T-helper 1 cell treated with Interleukin-12 subunit alpha and Interleukin-12 subunit beta and Interleukin-4 antibody, amounts not matched to agents 30 μg/mL and 1 μg/mL, for 36 hours (primary cell): ENCODE data around the gene HRH4.

ENCODE experiments used
- H3K27ac Mint-ChIP-seq: one replicate; pipeline ENCODE4 v1.8.0; 2021; ENCODE audit warnings: mild to moderate bottlenecking, mixed read lengths
- H3K27me3 Mint-ChIP-seq: one replicate; pipeline ENCODE4 v1.8.0; 2021; ENCODE audit warnings: low read depth, mixed read lengths
- H3K36me3 Mint-ChIP-seq: one replicate; pipeline ENCODE4 v1.8.0; 2021; ENCODE audit warnings: low read depth, mixed read lengths
- H3K4me1 Mint-ChIP-seq: one replicate; pipeline ENCODE4 v1.8.0; 2021; ENCODE audit warnings: low read depth, mixed read lengths
- H3K4me3 Mint-ChIP-seq: one replicate; pipeline ENCODE4 v1.8.0; 2021; ENCODE audit warnings: mild to moderate bottlenecking, moderate library complexity, mixed read lengths
- H3K9me3 Mint-ChIP-seq: one replicate; pipeline ENCODE4 v1.8.0; 2021; ENCODE audit warnings: mixed read lengths

HRH4 gene

DNA sequence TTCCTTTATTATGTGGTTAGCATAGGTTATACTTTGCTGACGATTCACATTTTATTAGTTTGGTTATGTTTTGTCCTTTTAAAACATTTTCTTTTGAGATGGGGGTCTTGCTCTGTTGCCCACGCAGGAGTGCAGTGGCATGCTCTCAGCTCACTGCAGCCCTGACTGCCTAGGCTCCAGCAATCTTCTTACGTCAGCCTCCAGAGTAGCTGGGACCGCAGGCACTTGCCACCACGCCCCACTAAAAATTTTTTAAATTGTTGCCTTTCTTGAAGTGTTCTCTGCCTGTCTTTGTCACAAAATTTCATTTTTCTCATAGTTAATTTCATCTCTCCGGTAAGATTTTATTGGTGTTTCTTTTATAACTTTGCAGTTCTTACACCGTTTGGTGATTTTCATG lies 18.9 kb downstream of the HRH4 start:
- Mint-ChIP-seq H3K27ac (no peak overlapping the region), H3K9me3 (peaks cover 3% of the 10 kb centered on the region), H3K4me3 (no peak overlapping the region), H3K4me1 (no peaks in the 10 kb centered on the region), H3K27me3 (peaks cover 26% of the 10 kb centered on the region), H3K36me3 (no peaks in the 10 kb centered on the region)

- Mint-ChIP-seq H3K36me3 (no peaks in the 10 kb centered on the region), H3K4me1 (peaks cover 3% of the 10 kb centered on the region), H3K27ac (no peak overlapping the region), H3K4me3 (no peak overlapping the region), H3K9me3 (peaks cover 3% of the 10 kb centered on the region), H3K27me3 (peaks cover 26% of the 10 kb centered on the region)
Measured at GRCh38 chr18:24482821-24483220, 22.4 kb downstream of the HRH4 start.

GRCh38 chr18:24485681-24486080 lies 25.2 kb downstream of the HRH4 start:
- H3K27me3 Mint-ChIP-seq: peaks cover 21% of the 10 kb centered on the region
- no peaks in the 10 kb centered on the region for H3K36me3 Mint-ChIP-seq
- no peaks in the 10 kb centered on the region for H3K9me3 Mint-ChIP-seq
- no peak overlapping the region for H3K27ac Mint-ChIP-seq
- H3K4me1 Mint-ChIP-seq: peaks cover 10% of the 10 kb centered on the region
- no peak overlapping the region for H3K4me3 Mint-ChIP-seq

GRCh38 chr18:24486684-24487083 lies 26.2 kb downstream of the HRH4 start:
- Mint-ChIP-seq H3K36me3 (no peaks in the 10 kb centered on the region), H3K4me1 (peaks cover 11% of the 10 kb centered on the region), H3K9me3 (no peaks in the 10 kb centered on the region), H3K4me3 (no peak overlapping the region), H3K27ac (no peak overlapping the region), H3K27me3 (peaks cover 19% of the 10 kb centered on the region)

DNA sequence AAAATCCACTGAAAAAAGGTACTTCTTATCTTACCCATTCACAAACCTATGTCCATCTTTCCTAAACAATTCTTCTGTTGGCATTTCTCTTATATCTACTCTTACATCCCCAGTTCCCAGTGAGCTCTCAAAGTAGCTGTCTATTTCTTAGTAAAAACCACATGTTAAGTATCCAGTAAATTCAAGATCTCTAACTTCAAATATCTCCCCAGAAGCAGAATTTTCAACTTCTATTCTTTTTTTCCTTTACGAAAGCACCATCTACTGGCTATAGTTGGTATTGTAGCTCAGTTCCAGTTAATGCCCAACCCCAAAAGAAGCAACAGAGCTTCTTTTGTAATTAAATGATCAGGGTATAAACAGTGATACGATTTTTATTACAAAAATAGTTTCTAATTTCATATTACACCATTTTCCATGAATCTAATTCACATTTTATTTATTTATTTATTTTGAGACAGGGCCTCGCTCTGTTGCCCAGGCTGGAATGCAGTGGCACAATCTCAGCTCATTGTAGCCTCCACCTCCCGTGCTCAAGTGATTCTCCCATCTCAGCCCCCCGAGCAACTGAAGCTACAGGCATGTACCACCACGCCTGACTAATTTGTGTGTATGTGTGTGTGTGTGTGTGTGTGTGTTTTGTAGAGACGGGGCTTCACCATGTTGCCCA lies 28.5 kb downstream of the HRH4 start:
- Mint-ChIP-seq H3K36me3 (no peaks in the 10 kb centered on the region), H3K4me3 (no peak overlapping the region), H3K9me3 (no peaks in the 10 kb centered on the region), H3K4me1 (peaks cover 12% of the 10 kb centered on the region), H3K27ac (no peak overlapping the region), H3K27me3 (peaks cover 25% of the 10 kb centered on the region)

DNA sequence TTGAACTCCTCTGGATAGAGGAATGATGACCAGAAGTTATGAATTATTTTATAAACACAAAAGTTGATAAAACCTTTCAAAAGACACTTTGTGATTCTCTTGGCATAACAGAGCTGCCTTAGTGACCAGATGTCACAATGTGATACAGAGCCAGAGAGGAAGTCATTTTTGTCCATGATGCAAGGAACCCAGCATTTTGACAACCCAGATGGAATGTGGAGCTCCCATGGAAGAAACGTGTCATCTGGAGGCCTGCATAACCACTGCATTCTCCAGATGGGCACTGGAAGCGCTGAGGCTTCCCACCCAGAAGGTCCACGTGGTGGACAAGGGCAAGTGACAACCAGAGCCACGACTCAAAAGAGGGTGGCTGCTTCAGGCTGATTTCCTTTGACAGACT lies 30.1 kb downstream of the HRH4 start:
- H3K27me3 Mint-ChIP-seq: peaks cover 31% of the 10 kb centered on the region
- peaks cover 12% of the 10 kb centered on the region for H3K4me1 Mint-ChIP-seq
- no peaks in the 10 kb centered on the region for H3K9me3 Mint-ChIP-seq
- H3K4me3 Mint-ChIP-seq: no peak overlapping the region
- H3K27ac Mint-ChIP-seq: no peak overlapping the region
- no peaks in the 10 kb centered on the region for H3K36me3 Mint-ChIP-seq

DNA sequence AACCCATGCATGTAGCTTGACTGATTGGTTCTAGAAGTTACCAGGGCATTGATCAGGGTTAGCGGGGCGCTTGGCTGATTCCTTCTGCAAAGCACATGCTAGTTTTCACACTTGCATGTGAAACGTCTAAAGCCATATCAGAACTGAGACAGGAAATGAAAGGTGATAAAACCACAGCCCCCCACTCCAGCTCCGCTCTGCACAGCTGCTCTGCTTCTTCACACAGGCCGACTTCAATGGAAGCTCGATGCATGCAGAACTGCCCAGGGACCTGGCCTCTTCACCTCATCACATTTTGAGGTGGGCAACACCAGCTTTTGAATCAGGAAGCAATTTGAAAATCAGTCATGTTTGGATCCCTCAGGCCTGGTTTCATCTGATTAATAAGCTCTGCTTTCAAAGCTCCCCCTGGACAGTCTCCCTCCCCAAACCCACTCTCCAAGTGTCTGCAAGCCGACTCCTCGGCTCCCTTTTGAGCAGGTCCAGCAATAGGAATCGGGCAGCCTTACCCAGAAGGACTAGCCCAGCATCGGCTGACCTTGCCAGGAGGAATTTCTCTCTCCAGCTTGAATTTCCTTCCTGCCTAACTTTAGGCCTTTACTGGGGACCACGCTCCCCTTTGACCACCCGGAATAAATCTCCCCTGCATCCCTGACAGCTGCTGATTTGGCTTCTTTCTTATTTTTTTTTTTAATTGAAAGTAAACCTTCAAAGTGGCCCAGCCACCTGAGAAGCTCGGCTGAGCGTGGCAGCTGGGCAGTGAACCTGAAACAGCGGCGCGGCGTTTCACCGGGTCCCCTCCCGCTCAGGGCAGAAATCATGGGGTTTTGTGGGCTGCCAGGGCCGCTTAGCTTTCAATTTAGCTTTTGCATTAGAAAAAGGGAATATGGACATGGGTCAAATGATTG lies 31.7 kb downstream of the HRH4 start:
- Mint-ChIP-seq H3K4me1 (peaks cover 12% of the 10 kb centered on the region), H3K27me3 (peaks cover 30% of the 10 kb centered on the region), H3K9me3 (no peaks in the 10 kb centered on the region), H3K27ac (no peak overlapping the region), H3K4me3 (no peak overlapping the region), H3K36me3 (no peaks in the 10 kb centered on the region)

DNA sequence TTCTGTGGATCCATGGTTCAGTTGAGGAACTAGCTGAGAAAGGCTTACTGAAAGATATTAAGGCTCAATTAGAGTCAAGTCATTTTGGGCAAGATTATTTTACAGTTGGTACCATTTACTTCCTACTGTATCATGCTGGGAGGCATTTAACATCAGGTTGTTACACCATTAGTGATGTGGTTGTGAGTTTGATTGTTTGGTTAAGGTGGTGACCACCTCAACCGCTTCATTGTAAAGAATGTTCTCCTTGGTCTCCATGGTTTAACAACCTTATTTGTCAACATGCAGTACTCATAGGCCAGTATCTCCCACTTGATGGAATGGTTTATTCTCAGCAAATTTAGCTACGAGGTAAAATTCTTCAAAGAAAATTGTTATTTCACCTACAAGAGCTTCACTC lies 34.1 kb downstream of the HRH4 start:
- H3K36me3 Mint-ChIP-seq: no peaks in the 10 kb centered on the region
- H3K4me1 Mint-ChIP-seq: peaks cover 3% of the 10 kb centered on the region
- H3K27me3 Mint-ChIP-seq: peaks cover 19% of the 10 kb centered on the region
- H3K4me3 Mint-ChIP-seq: no peak overlapping the region
- no peak overlapping the region for H3K27ac Mint-ChIP-seq
- H3K9me3 Mint-ChIP-seq: no peaks in the 10 kb centered on the region

DNA sequence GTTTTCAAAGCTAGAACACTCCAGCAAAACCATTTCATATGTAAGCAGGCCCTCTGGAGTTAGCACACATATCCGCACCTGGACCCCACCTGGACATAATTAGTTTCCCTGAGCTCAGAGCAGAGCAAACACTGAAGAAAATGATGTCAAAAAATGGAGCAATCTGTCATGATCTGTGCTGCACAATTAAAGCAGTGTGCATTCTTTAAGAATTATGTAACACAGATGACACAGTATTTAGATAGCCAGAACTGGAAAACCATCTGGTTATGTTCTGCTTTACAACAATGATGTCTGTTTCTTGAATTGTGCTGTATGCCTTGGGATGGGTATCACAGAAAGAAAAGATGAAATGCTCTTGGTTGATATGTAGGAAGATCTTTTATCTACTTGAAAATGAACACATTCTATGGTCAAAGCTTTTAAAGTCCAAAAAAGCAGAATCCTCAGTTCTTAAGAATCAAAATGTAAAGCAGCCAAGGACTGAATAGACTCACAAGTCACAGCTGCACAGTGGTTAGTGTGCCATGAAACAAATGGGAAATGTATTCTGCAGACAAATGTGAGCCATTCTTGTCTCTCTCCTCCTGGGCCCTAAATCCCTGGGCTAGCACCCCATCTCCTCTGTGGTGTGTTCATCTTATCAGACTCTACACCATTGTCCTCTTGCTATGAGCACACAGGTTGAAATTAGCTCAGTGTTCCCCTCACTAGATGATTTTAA lies 36.8 kb downstream of the HRH4 start:
- peaks cover 17% of the 10 kb centered on the region for H3K27me3 Mint-ChIP-seq
- no peaks in the 10 kb centered on the region for H3K9me3 Mint-ChIP-seq
- no peak overlapping the region for H3K4me3 Mint-ChIP-seq
- no peaks in the 10 kb centered on the region for H3K4me1 Mint-ChIP-seq
- no peak overlapping the region for H3K27ac Mint-ChIP-seq
- H3K36me3 Mint-ChIP-seq: no peaks in the 10 kb centered on the region

DNA sequence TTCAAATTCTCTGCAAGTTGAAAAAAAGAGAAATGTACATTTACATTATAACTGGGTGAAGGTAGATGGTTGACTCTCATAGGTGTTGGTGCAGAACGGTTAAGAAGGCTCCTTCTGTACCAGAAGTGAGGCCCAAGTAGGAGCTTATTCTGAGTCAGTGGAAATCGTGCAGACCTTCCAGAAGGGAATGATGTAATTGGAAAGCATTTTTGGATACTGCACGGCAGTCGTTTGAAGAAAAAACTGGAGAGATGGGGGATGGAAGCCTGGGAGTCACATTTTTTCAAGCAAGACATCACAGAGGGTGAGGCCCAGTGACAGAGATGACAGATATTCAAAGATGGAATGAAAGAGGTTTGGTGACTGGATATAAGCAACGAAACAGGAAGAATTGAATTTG lies 39.4 kb downstream of the HRH4 start:
- Mint-ChIP-seq H3K27ac (no peak overlapping the region), H3K27me3 (peaks cover 10% of the 10 kb centered on the region), H3K36me3 (no peaks in the 10 kb centered on the region)

DNA sequence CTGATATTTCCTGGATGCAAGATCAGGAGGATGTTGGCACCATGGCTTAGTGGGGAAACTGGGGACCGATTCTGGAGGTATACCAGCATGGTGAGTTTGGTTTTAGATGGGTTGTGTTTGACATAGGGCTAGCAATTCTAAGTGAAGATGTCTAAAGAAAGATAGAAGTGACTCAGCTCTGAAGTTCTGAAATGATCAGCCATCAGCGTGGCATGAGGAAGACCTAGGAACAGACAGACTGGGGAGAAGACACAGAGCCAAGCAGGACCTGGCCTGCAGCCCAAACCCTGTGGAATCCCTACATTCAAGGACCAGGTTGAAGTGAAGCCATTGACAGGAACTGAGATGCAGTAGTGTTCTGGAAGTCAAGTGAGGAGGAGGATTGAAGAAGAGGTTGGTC lies 39.8 kb downstream of the HRH4 start:
- no peaks in the 10 kb centered on the region for H3K4me1 Mint-ChIP-seq
- peaks cover 8% of the 10 kb centered on the region for H3K27me3 Mint-ChIP-seq
- H3K27ac Mint-ChIP-seq: no peak overlapping the region
- H3K4me3 Mint-ChIP-seq: no peak overlapping the region
- H3K36me3 Mint-ChIP-seq: no peaks in the 10 kb centered on the region
- no peaks in the 10 kb centered on the region for H3K9me3 Mint-ChIP-seq

More for the DNA sequence above, 39.4 kb downstream of the HRH4 start:
- no peak overlapping the region for H3K4me3 Mint-ChIP-seq
- no peaks in the 10 kb centered on the region for H3K4me1 Mint-ChIP-seq
- no peaks in the 10 kb centered on the region for H3K9me3 Mint-ChIP-seq

DNA sequence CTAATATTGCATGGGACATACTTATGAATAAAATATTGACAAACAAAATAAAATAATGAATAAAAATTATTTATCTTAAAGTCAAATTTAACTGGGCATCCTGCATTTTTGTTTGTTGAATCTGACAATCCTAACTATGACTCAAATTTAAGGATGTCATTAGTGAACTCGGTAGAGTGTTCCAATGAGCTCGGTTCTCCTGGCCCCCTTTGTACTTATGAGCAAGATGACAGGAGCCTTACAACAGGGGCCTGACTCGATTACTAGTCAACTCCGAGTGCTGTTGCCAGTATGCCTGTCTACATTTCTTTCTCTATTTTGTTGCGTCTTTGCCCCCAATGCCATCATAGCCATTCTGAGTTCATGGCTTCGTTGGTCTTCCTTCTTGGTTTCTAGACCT lies 40.3 kb downstream of the HRH4 start:
- H3K27me3 Mint-ChIP-seq: peaks cover 7% of the 10 kb centered on the region
- H3K4me1 Mint-ChIP-seq: no peaks in the 10 kb centered on the region
- H3K4me3 Mint-ChIP-seq: no peak overlapping the region
- H3K9me3 Mint-ChIP-seq: no peaks in the 10 kb centered on the region
- no peak overlapping the region for H3K27ac Mint-ChIP-seq
- no peaks in the 10 kb centered on the region for H3K36me3 Mint-ChIP-seq

DNA sequence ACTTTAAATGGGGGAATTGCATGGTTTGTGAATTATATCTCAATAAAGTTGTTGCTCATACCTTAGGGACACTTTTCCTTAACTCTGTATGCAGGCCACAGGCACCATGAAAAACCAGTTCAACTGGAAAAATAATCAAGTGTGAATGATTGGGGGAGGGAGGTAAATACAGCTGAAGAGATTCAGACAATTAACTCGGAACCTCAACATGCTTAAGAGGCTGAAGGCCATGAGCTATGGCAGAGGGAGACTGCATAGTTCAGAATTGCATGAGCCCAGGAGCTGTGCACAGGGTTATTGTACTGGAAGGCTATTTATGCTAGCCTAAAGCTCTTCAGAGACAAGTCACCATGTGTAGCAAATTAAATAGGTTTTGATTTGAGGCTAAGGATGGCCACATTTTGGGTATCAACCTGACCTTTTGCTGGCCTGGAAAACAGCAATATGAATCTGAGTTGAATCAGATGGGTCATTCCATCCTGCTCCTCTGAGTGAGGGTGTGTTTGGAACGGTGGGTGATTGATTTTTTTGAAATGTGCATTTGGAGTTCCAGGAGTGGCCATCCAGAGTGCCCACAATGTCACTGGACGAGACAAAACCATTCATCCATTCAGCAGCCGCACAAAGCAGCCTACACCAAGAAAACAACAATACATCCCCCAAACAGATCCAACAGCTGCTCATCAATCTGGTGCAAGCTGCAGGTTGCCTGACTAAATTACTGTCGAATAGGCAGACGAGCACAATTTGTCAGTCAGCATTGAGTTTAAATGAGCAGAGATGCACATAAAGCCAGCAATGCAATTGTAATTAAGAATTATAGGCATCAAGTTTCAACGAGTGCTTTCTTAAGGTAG lies 42.5 kb downstream of the HRH4 start:
- Mint-ChIP-seq H3K4me3 (no peak overlapping the region), H3K36me3 (no peaks in the 10 kb centered on the region), H3K27me3 (peaks cover 3% of the 10 kb centered on the region), H3K9me3 (no peaks in the 10 kb centered on the region), H3K27ac (no peak overlapping the region), H3K4me1 (no peaks in the 10 kb centered on the region)

DNA sequence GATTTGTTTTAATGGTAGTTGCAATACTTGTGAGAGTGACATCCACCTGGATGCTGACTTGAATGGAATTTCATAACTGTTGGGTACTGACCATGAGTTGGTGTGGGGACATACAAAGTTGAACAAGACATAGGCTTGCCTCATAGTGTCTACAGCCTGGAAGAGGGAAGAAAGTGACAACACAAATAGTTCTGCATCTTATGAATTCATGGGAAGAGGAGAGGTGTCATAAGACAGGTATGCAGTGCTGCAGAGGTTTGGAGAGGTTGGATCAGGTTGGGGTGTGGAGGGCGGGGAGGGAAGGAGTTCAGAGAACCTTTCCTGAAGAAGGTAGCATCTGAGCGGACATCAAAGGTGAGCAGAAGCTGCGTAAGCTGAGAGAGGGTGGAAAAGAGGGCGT lies 44.0 kb downstream of the HRH4 start:
- Mint-ChIP-seq H3K9me3 (no peaks in the 10 kb centered on the region), H3K4me1 (no peaks in the 10 kb centered on the region), H3K36me3 (no peaks in the 10 kb centered on the region), H3K4me3 (no peak overlapping the region), H3K27me3 (peaks cover 3% of the 10 kb centered on the region), H3K27ac (no peak overlapping the region)
